Endothelial cell of umbilical vein (primary cell): ENCODE data around the gene SHMT1. TPM values are rescaled to one million over a fixed set of nuclear protein-coding genes. Genes with fewer than 3 reads are reported as not detected.

Experiments
- BruUV-seq: library from RNA; stranded (reverse); fragments of 400-500 nt; replicated peaks from 2 replicates; lab custom pipeline; 2021; lab: Mats Ljungman, UMichigan
- CTCF ChIA-PET: fragments of 300-600, 350-600 bp; sonication (Branson Sonifier 250); formaldehyde crosslinking; loops from one replicate; lab custom pipeline; 2021; ENCODE audit warnings: antibody characterized with exemption, inconsistent platforms; lab: Charles Lee
- POLR2A ChIA-PET: fragments of 300-600, 350-600 bp; sonication (Branson Sonifier 250); formaldehyde crosslinking; loops from one replicate; lab custom pipeline; 2021; ENCODE audit warnings: antibody characterized with exemption, inconsistent platforms; lab: Charles Lee
- DNase-seq: peaks from one replicate; pipeline ENCODE4 v3.0.0-alpha.2; 2011; ENCODE audit warnings: low read depth, low spot score
- FAIRE-seq: peaks from 2 replicates; lab custom pipeline; 2011; peaks lifted over from hg19 to GRCh38; lab: Jason Lieb, UNC
- H2AFZ ChIP-seq: 2 replicates; pipeline ENCODE4 v1.6.0; 2012; ENCODE audit warnings: low read depth, low read length, control low read depth, inconsistent platforms
- H3K27ac ChIP-seq: 2 replicates; pipeline ENCODE4 v1.5.1; 2011; ENCODE audit warnings: low read depth, mild to moderate bottlenecking, control low read depth, low read length, moderate library complexity; ENCODE audit not compliant: insufficient read depth
- H3K27me3 ChIP-seq, 2 experiments: 2 replicates each; pipeline versions ENCODE4 v1.6.0 to v1.6.1; 2011; ENCODE audit warnings: low read length in 2 of 2, mixed read lengths in 1 of 2; ENCODE audit not compliant: control insufficient read depth in 2 of 2, insufficient read depth in 2 of 2
- H3K36me3 ChIP-seq, 2 experiments: 2 replicates in 1 of 2; 3 replicates in 1 of 2; pipeline ENCODE4 v1.5.1; 2011; ENCODE audit warnings: low read length in 2 of 2, mild to moderate bottlenecking in 1 of 2, moderate library complexity in 1 of 2; ENCODE audit not compliant: control insufficient read depth in 2 of 2, insufficient read depth in 2 of 2; ENCODE audit errors: extremely low read depth in 1 of 2
- H3K4me1 ChIP-seq: 3 replicates; pipeline ENCODE4 v1.5.1; 2011; ENCODE audit warnings: mild to moderate bottlenecking, low read length; ENCODE audit not compliant: control insufficient read depth, insufficient read depth; ENCODE audit errors: extremely low read depth
- H3K4me2 ChIP-seq: 2 replicates; pipeline ENCODE4 v1.6.1; 2011; ENCODE audit warnings: low read length, control low read depth, mixed read lengths; ENCODE audit not compliant: insufficient read depth
- H3K4me3 ChIP-seq, 3 experiments: fragments of 200-600 bp in 1 of 3; sonication (generic), shearing (Covaris generic) in 1 of 3; replicated peaks in 1 of 3; 2 replicates each; pipeline ENCODE4 v1.5.1; 2011 to 2016; ENCODE audit warnings: control low read depth in 3 of 3, low read length in 3 of 3, mild to moderate bottlenecking in 2 of 3, inconsistent platforms in 1 of 3, low read depth in 1 of 3, moderate library complexity in 1 of 3; ENCODE audit not compliant: insufficient read depth in 1 of 3
- H3K79me2 ChIP-seq: 2 replicates; pipeline ENCODE4 v1.6.0; 2012; ENCODE audit warnings: low read length, inconsistent platforms; ENCODE audit not compliant: control insufficient read depth, insufficient read depth
- H3K9ac ChIP-seq: replicated peaks from 2 replicates; pipeline ENCODE3; 2011; ENCODE audit warnings: low read length, control low read depth; ENCODE audit not compliant: insufficient read depth; ENCODE audit errors: extremely low read depth
- H3K9me1 ChIP-seq: replicated peaks from 3 replicates; pipeline ENCODE4 v1.6.0; 2011; ENCODE audit warnings: mild to moderate bottlenecking, low read length; ENCODE audit not compliant: control insufficient read depth, insufficient read depth; ENCODE audit errors: extremely low read depth
- H3K9me3 ChIP-seq: replicated peaks from 2 replicates; pipeline ENCODE4 v1.5.1; 2012; ENCODE audit warnings: low read length, inconsistent platforms; ENCODE audit not compliant: control insufficient read depth, insufficient read depth
- H4K20me1 ChIP-seq: replicated peaks from 2 replicates; pipeline ENCODE3; 2011; ENCODE audit warnings: mild to moderate bottlenecking, low read length; ENCODE audit not compliant: control insufficient read depth, insufficient read depth; ENCODE audit errors: extremely low read depth
- EZH2 ChIP-seq: IDR thresholded peaks from 2 replicates; pipeline ENCODE4 v1.6.1; 2012; ENCODE audit warnings: borderline replicate concordance, low read depth, mild to moderate bottlenecking, moderate library complexity, low read length, inconsistent platforms; ENCODE audit not compliant: severe bottlenecking
- FOS ChIP-seq: IDR thresholded peaks from 2 replicates; pipeline ENCODE4 v1.6.1; 2011; ENCODE audit warnings: mild to moderate bottlenecking, low read length, moderate library complexity, borderline replicate concordance; ENCODE audit not compliant: insufficient read depth
- GATA2 ChIP-seq: IDR thresholded peaks from 2 replicates; pipeline ENCODE4 v1.7.0; 2011; ENCODE audit warnings: low read depth, mild to moderate bottlenecking, moderate library complexity, mixed read lengths, low read length; ENCODE audit not compliant: insufficient read length, insufficient read depth
- JUN ChIP-seq: IDR thresholded peaks from 2 replicates; pipeline ENCODE4 v1.6.1; 2011; ENCODE audit warnings: borderline replicate concordance, low read depth; ENCODE audit not compliant: insufficient read length, insufficient read depth
- MYC ChIP-seq: IDR thresholded peaks from one replicate; pipeline ENCODE4 v1.6.1; 2011; ENCODE audit warnings: mild to moderate bottlenecking, low read depth, low read length
- POLR2A ChIP-seq: IDR thresholded peaks from 2 replicates; pipeline ENCODE4 v1.6.1; 2012; ENCODE audit warnings: low read depth, mild to moderate bottlenecking, control low read depth, low read length
- POLR2AphosphoS5 ChIP-seq: IDR thresholded peaks from 2 replicates; pipeline ENCODE4 v1.6.1; 2012; ENCODE audit warnings: low read depth, mild to moderate bottlenecking, control low read depth, low read length, moderate library complexity; ENCODE audit not compliant: insufficient read depth
- dilution Hi-C: fragments of 300-500 bp; cut with MboI; formaldehyde crosslinking; loops from one replicate; pipeline ENCODE4 v1.15.0; 2019; ENCODE audit warnings: low sequenced_read_pairs; ENCODE audit not compliant: extremely low pct_ligation_motif_present
- intact Hi-C: fragments of 100-400 bp; cut with micrococcal nuclease; formaldehyde crosslinking; loops from one replicate; pipeline ENCODE4 v1.10.0; 2022
- polyA plus RNA-seq, 4 experiments: library from polyadenylated mRNA; depleted of rRNA in 3 of 4; stranded (reverse) in 3 of 4; unstranded in 1 of 4; fragments of >200 nt; gene quantifications; 2 replicates each; pipeline versions ENCODE4 v1.2.1 to v1.2.3, GENCODE V29; 2011 to 2012; ENCODE audit warnings: missing spikeins in 1 of 4
- total RNA-seq: library from RNA; stranded (reverse); gene quantifications from 2 replicates; pipeline ENCODE4 v1.2.3, GENCODE V29; 2021
- TF ChIP-seq, protein P1 (sequence below), 2 donors: IDR thresholded peaks; 1 replicate in 1 of 2; 2 replicates in 1 of 2; pipeline ENCODE4 v1.5.1; 2011; ENCODE audit warnings: low read length in 2 of 2, mild to moderate bottlenecking in 2 of 2, moderate library complexity in 2 of 2, control low read depth in 1 of 2, inconsistent platforms in 1 of 2, low read depth in 1 of 2; ENCODE audit not compliant: insufficient read depth in 1 of 2; ENCODE audit errors: extremely low read depth in 1 of 2
- TF ChIP-seq, protein P2 (sequence below): IDR thresholded peaks from 2 replicates; pipeline ENCODE4 v1.6.1; 2011; ENCODE audit not compliant: insufficient read depth, insufficient read length

The SHMT1 gene
- total and polyA plus RNA-seq, 2 donors (not counting 3 experiments of a cell fraction or from before 2014, with no cell fraction given) = 18.9 to 27.6 TPM

DNA sequence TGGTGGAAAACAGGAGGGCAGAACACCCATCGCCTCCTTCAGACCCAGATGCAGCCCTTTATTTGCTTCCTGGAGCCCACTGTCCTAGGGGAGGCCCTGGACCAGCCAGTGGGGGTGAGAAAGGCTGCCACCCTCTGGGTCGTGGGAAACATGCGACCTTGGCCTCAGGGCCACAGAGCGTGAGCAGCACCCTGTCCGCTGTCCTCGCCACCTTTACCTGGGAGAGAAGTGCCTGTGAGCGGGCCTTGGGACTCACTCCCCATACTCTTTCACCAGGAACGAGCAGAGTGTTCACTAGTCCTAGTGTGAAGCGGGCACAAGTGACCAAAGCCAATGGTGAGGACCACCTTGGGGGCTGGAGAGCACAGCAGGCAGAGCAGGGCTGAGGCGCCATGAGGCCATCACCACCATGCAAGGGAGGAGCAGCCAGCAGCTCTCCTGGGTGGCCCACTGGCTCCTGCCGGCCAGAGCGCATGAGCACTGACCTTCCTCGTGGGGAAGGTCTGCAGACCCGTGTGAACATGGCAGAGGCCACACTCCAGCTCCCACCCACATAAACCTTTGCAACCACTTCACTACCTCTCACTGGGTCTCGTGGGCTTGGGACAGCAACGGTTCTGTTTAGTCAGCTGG, 39.7 kb downstream of the SHMT1 start:
- peaks cover 20% of the 10 kb centered on the region for H3K79me2 ChIP-seq
- H3K4me2 ChIP-seq = no peak overlapping the region
- no peaks in the 10 kb centered on the region for H3K9me1 ChIP-seq
- H3K9ac ChIP-seq = no peak overlapping the region
- peaks cover 2% of the 10 kb centered on the region for H3K4me1 ChIP-seq
- TF ChIP-seq POLR2AphosphoS5 = no peak
- TF ChIP-seq EZH2 = no peak
- TF ChIP-seq POLR2A = no peak
- TF ChIP-seq, protein P1, sequence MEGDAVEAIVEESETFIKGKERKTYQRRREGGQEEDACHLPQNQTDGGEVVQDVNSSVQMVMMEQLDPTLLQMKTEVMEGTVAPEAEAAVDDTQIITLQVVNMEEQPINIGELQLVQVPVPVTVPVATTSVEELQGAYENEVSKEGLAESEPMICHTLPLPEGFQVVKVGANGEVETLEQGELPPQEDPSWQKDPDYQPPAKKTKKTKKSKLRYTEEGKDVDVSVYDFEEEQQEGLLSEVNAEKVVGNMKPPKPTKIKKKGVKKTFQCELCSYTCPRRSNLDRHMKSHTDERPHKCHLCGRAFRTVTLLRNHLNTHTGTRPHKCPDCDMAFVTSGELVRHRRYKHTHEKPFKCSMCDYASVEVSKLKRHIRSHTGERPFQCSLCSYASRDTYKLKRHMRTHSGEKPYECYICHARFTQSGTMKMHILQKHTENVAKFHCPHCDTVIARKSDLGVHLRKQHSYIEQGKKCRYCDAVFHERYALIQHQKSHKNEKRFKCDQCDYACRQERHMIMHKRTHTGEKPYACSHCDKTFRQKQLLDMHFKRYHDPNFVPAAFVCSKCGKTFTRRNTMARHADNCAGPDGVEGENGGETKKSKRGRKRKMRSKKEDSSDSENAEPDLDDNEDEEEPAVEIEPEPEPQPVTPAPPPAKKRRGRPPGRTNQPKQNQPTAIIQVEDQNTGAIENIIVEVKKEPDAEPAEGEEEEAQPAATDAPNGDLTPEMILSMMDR (IDR thresholded peaks at IDR 0.05; ENCODE audit: extremely low read depth in 1 of 2, insufficient read depth in 1 of 2, low read depth in 1 of 2, low read length in 2 of 2) = no peak
- no peak for TF ChIP-seq MYC
- no peak for TF ChIP-seq JUN
- no peak for TF ChIP-seq GATA2
- TF ChIP-seq FOS = no peak
- TF ChIP-seq, protein P2, sequence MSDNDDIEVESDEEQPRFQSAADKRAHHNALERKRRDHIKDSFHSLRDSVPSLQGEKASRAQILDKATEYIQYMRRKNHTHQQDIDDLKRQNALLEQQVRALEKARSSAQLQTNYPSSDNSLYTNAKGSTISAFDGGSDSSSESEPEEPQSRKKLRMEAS = no peak
- no peaks in the 10 kb centered on the region for H3K9me3 ChIP-seq
- no peak overlapping the region for H3K4me3 ChIP-seq
- H4K20me1 ChIP-seq = no peaks in the 10 kb centered on the region
- intact Hi-C loops (no loop called here), dilution Hi-C loops (no loop called here)
- H3K27me3 ChIP-seq = no peaks in the 10 kb centered on the region
- no peak overlapping the region for H2AFZ ChIP-seq
- peaks cover 3 to 44% of the 10 kb centered on the region in 2 experiments for H3K36me3 ChIP-seq
- FAIRE-seq (no peak), DNase-seq (no peak)
- no TSS peak for BruUV-seq
- ChIA-PET CTCF (interaction anchor here (0.9 to 2.2 kb wide), 3 partner anchors 10 to 88 kb away, joined by 3 to 10 read pairs (median 6); no protein-coding TSS in a partner anchor), POLR2A (no interaction called here)
- H3K27ac ChIP-seq = no peak overlapping the region
